ENCODE results near the gene CSNK1G1. TPM values are rescaled to one million over a fixed set of nuclear protein-coding genes. Genes with fewer than 3 reads are reported as not detected.

The CSNK1G1 gene
- total RNA-seq, 1 donor from 2014 or later = 37.0 TPM

GRCh38 chr15:64354688-64355344, 1.2 kb downstream of the CSNK1G1 start:
- H3K4me1 Mint-ChIP-seq (ENCODE audit: low read depth, unreplicated experiment) = peaks cover 14% of the 10 kb centered on the region
- H3K9me3 Mint-ChIP-seq (ENCODE audit: unreplicated experiment) = no peaks in the 10 kb centered on the region
- H3K27ac Mint-ChIP-seq (ENCODE audit: unreplicated experiment) = peak overlapping the region; percentile 91
- no peaks in the 10 kb centered on the region for H3K36me3 Mint-ChIP-seq (ENCODE audit: low read depth, unreplicated experiment)
- TF ChIP-seq EZH2 (IDR thresholded peaks at IDR 0.05; ENCODE audit: insufficient read depth, low read length) (no peak), CTCF (IDR thresholded peaks at IDR 0.05; ENCODE audit: insufficient read depth, low read depth, low read length) (no peak)
- peak overlapping the region; percentile 91 for H3K9ac ChIP-seq (ENCODE audit: low read length)
- no peaks in the 10 kb centered on the region for H3K27me3 Mint-ChIP-seq (ENCODE audit: low read depth, unreplicated experiment)
- no peaks in the 10 kb centered on the region for H3K9me3 ChIP-seq (ENCODE audit: insufficient read depth, low read depth, low read length)
- peaks cover 4% of the 10 kb centered on the region for H3K4me1 ChIP-seq (ENCODE audit: insufficient read depth, low read length)
- peaks cover 56% of the 10 kb centered on the region for H3K79me2 ChIP-seq (ENCODE audit: insufficient read depth, low read length)
- FAIRE-seq (no peak), DNase-seq (ENCODE audit: low read depth) (no peak)
- peak overlapping the region; percentile 68 for H2AFZ ChIP-seq (ENCODE audit: low read depth, low read length)
- H3K27ac ChIP-seq (ENCODE audit: low read depth, low read length) = peak overlapping the region; percentile 69
- H3K4me3 Mint-ChIP-seq (ENCODE audit: unreplicated experiment) = peak overlapping the region; percentile 96
- H3K27me3 ChIP-seq (ENCODE audit: insufficient read depth, low read length) = no peaks in the 10 kb centered on the region
- peak overlapping the region; percentile 82 for H3K4me3 ChIP-seq (ENCODE audit: insufficient read depth, low read depth, low read length)
- peaks cover 11% of the 10 kb centered on the region for H4K20me1 ChIP-seq (ENCODE audit: insufficient read depth, low read length)
- no peaks in the 10 kb centered on the region for H3K36me3 ChIP-seq (ENCODE audit: insufficient read depth, low read length)
- peak overlapping the region; percentile 94 for H3K4me2 ChIP-seq (ENCODE audit: low read length)

- no peaks in the 10 kb centered on the region for H3K27me3 ChIP-seq (ENCODE audit: insufficient read depth, low read length)
- H3K4me1 ChIP-seq (ENCODE audit: insufficient read depth, low read length) = peaks cover 10% of the 10 kb centered on the region
- peaks cover 43% of the 10 kb centered on the region for H4K20me1 ChIP-seq (ENCODE audit: insufficient read depth, low read length)
- peaks cover 2% of the 10 kb centered on the region for H3K36me3 ChIP-seq (ENCODE audit: insufficient read depth, low read length)
- H3K9me3 Mint-ChIP-seq (ENCODE audit: unreplicated experiment) = no peaks in the 10 kb centered on the region
- no peaks in the 10 kb centered on the region for H3K36me3 Mint-ChIP-seq (ENCODE audit: low read depth, unreplicated experiment)
- no peak for FAIRE-seq
- peak overlapping the region; percentile 62 for H3K27ac Mint-ChIP-seq (ENCODE audit: unreplicated experiment)
- no peaks in the 10 kb centered on the region for H3K9me3 ChIP-seq (ENCODE audit: insufficient read depth, low read depth, low read length)
- no peak overlapping the region for H3K9ac ChIP-seq (ENCODE audit: low read length)
- TF ChIP-seq EZH2 (IDR thresholded peaks at IDR 0.05; ENCODE audit: insufficient read depth, low read length) = no peak
- TF ChIP-seq CTCF (IDR thresholded peaks at IDR 0.05; ENCODE audit: insufficient read depth, low read depth, low read length) = no peak
- H3K4me2 ChIP-seq (ENCODE audit: low read length) = no peak overlapping the region
- no peak overlapping the region for H3K4me3 Mint-ChIP-seq (ENCODE audit: unreplicated experiment)
- peaks cover 18% of the 10 kb centered on the region for H3K4me1 Mint-ChIP-seq (ENCODE audit: low read depth, unreplicated experiment)
- H2AFZ ChIP-seq (ENCODE audit: low read depth, low read length) = no peak overlapping the region
- H3K79me2 ChIP-seq (ENCODE audit: insufficient read depth, low read length) = peaks cover 86% of the 10 kb centered on the region
- H3K27ac ChIP-seq (ENCODE audit: low read depth, low read length) = no peak overlapping the region
- H3K4me3 ChIP-seq (ENCODE audit: insufficient read depth, low read depth, low read length) = no peak overlapping the region
- peak; percentile 18 for DNase-seq (ENCODE audit: low read depth)
- no peaks in the 10 kb centered on the region for H3K27me3 Mint-ChIP-seq (ENCODE audit: low read depth, unreplicated experiment)
Observed at GRCh38 chr15:64351265-64351664, 4.7 kb downstream of the CSNK1G1 start.

- H2AFZ ChIP-seq (ENCODE audit: low read depth, low read length) = no peak overlapping the region
- no peaks in the 10 kb centered on the region for H3K27me3 Mint-ChIP-seq (ENCODE audit: low read depth, unreplicated experiment)
- peaks cover 54% of the 10 kb centered on the region for H4K20me1 ChIP-seq (ENCODE audit: insufficient read depth, low read length)
- H3K4me1 Mint-ChIP-seq (ENCODE audit: low read depth, unreplicated experiment) = peaks cover 25% of the 10 kb centered on the region
- DNase-seq (ENCODE audit: low read depth) = peak; percentile 14
- H3K9me3 Mint-ChIP-seq (ENCODE audit: unreplicated experiment) = no peaks in the 10 kb centered on the region
- no peaks in the 10 kb centered on the region for H3K9me3 ChIP-seq (ENCODE audit: insufficient read depth, low read depth, low read length)
- no peak overlapping the region for H3K27ac ChIP-seq (ENCODE audit: low read depth, low read length)
- H3K36me3 ChIP-seq (ENCODE audit: insufficient read depth, low read length) = peaks cover 2% of the 10 kb centered on the region
- peaks cover 2% of the 10 kb centered on the region for H3K36me3 Mint-ChIP-seq (ENCODE audit: low read depth, unreplicated experiment)
- H3K27me3 ChIP-seq (ENCODE audit: insufficient read depth, low read length) = no peaks in the 10 kb centered on the region
- FAIRE-seq = no peak
- H3K4me2 ChIP-seq (ENCODE audit: low read length) = no peak overlapping the region
- peaks cover 91% of the 10 kb centered on the region for H3K79me2 ChIP-seq (ENCODE audit: insufficient read depth, low read length)
- H3K4me1 ChIP-seq (ENCODE audit: insufficient read depth, low read length) = peaks cover 15% of the 10 kb centered on the region
- H3K9ac ChIP-seq (ENCODE audit: low read length) = no peak overlapping the region
- no peak overlapping the region for H3K27ac Mint-ChIP-seq (ENCODE audit: unreplicated experiment)
- H3K4me3 Mint-ChIP-seq (ENCODE audit: unreplicated experiment) = no peak overlapping the region
- TF ChIP-seq EZH2 (IDR thresholded peaks at IDR 0.05; ENCODE audit: insufficient read depth, low read length) (no peak), CTCF (IDR thresholded peaks at IDR 0.05; ENCODE audit: insufficient read depth, low read depth, low read length) (no peak)
- H3K4me3 ChIP-seq (ENCODE audit: insufficient read depth, low read depth, low read length) = no peak overlapping the region
Observed at GRCh38 chr15:64349375-64349774, 6.6 kb downstream of the CSNK1G1 start.
